Fibroblast of skin of scalp (primary cell): ENCODE measurements around the gene BANF2.
"Not testable (repeated sequence)": the region's sequence is repeated elsewhere in the genome, so short reads cannot be mapped to it uniquely, and the experiment has no call there.

Experiments
- DNase-seq: peaks from one replicate; pipeline ENCODE4 v3.0.0-alpha.2; 2013

BANF2 gene

GRCh38 chr20:17767624-17768023 is 67.9 kb downstream of the BANF2 start:
- DNase-seq: no peak

GRCh38 chr20:17768271-17768670 is 68.5 kb downstream of the BANF2 start:
- no peak for DNase-seq

GRCh38 chr20:17769716-17770115 is 70.0 kb downstream of the BANF2 start:
- not testable (repeated sequence) for DNase-seq

- peak; percentile 5 for DNase-seq
Observed at GRCh38 chr20:17771206-17772004, 71.6 kb downstream of the BANF2 start.

- no peak for DNase-seq
Observed at GRCh38 chr20:17772005-17772343, 72.2 kb downstream of the BANF2 start.

- DNase-seq: no peak
Observed at GRCh38 chr20:17773619-17774018, 73.9 kb downstream of the BANF2 start.

- no peak for DNase-seq
Observed at GRCh38 chr20:17775600-17775999, 75.8 kb downstream of the BANF2 start.

GRCh38 chr20:17776551-17776950 is 76.8 kb downstream of the BANF2 start:
- DNase-seq: no peak

- not testable (repeated sequence) for DNase-seq
Observed at GRCh38 chr20:17779011-17779410, 79.2 kb downstream of the BANF2 start.

- DNase-seq: no peak
Observed at GRCh38 chr20:17782768-17783167, 83.0 kb downstream of the BANF2 start.

GRCh38 chr20:17783671-17784070 is 83.9 kb downstream of the BANF2 start:
- DNase-seq: no peak

- no peak for DNase-seq
Observed at GRCh38 chr20:17785007-17785406, 85.2 kb downstream of the BANF2 start.
